Inflammatory macrophage treated with lipopolysaccharide for 1 hour (primary cell): ENCODE results near the gene PTPRF.
"Not testable (repeated sequence)": the region's sequence is repeated elsewhere in the genome, so short reads cannot be mapped to it uniquely, and the experiment has no call there.

ENCODE experiments used
- DNase-seq, 2 donors: peaks; one replicate each; pipeline ENCODE4 v3.0.0-alpha.2; 2020 to 2022

The PTPRF gene

DNA sequence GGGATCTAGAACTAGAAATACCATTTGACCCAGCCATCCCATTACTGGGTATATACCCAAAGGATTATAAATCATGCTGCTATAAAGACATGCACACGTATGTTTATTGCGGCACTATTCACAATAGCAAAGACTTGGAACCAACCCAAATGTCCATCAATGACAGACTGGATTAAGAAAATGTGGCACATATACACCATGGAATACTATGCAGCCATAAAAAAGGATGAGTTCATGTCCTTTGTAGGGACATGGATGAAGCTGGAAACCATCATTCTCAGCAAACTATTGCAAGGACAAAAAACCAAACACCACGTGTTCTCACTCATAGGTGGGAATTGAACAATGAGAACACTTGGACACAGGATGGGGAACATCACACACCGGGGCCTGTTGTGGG lies 107.7 kb downstream of the PTPRF start:
- not testable (repeated sequence) for DNase-seq

DNA sequence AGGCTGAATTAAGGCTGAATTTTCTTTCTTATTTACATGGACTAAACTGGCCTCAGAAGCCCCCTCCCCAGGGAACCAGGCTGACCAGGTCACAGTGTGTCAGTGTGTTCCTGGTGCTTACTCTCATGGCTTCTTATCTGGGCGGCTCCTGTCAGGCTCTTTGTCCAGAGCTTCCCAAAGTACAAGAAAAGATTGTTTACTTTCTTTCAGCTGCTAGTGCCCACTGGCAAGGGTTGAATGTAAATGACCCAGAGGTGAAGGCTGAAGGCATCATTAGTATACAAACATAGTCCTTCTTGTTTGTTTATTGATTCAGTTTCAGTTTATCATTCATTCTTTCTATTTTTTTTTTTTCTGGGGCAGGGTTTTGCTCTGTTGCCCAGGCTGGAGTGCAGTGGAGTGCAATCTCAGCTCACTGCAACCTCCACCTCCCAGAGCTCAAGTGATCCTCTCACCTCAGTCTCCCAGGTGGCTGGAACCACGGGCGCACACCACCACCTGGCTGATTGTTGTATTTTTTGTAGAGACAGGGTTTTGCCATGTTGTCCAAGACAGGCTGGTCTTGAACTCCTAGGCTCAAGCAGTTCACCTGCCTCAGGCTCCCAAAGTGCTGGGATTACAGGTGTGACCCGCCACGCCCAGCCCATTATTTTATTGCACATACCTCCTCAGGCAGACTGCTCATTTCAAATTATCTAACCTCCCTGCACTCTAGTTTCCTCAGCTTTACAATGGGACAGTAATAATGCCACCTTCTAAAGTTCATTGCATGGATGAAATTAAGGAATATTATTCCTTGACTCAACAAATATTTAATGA lies 109.5 kb downstream of the PTPRF start:
- DNase-seq: no peak

DNA sequence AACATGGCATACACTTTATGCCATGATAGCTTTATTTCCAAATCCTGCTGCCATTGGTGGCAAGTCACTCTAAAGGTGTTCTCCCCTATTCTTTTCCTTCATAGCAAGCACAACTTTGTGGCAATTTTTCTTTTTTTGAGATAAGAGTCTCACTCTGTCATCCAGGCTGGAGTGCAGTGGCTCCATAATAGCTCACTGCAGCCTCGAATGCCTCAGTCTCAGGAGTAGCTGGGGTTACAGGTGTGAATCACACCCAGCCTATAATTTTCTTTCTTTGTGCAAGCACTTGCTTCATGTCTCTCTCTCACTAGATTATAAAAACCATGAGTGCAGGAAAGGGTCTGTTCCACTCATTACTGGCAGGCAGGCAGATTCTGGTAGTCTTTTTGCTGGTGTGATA lies 113.9 kb downstream of the PTPRF start:
- DNase-seq: no peak

DNA sequence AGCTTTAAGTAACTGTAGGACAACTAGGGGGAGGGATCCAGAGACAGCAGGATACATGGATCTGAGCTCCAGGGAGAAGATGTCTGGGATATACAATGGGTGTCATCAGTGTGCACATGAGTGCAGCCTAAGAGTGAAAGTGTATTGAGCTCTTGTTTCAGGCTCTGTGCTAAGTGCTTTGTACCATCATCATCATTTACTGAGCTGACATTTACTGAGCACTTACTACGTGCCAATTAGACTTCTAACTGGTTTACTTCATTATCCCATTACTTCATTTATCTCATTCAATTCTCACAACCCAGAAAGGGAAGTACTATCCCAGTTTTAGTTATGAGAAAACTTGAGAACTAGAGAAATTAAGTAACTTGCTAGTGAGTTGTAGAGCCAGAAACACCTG lies 114.8 kb downstream of the PTPRF start:
- no peak for DNase-seq

DNA sequence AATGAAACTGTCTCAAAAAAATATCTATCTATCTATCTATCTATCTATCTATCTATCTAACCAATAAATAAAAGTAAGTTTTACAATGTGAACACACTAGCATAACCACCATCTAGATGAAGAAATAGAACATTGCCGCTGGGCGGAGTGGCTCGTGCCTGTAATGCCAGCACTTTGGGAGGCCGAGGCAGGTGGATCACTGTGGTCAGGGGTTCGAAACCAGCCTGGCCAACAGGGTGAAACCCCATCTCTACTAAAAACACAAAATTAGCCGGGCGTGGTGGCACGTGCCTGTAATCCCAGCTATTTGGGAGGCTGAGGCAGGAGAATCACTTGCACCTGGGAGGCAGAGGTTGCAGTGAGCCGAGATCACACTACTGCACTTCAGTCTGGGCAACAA lies 116.6 kb downstream of the PTPRF start:
- not testable (repeated sequence) for DNase-seq

DNA sequence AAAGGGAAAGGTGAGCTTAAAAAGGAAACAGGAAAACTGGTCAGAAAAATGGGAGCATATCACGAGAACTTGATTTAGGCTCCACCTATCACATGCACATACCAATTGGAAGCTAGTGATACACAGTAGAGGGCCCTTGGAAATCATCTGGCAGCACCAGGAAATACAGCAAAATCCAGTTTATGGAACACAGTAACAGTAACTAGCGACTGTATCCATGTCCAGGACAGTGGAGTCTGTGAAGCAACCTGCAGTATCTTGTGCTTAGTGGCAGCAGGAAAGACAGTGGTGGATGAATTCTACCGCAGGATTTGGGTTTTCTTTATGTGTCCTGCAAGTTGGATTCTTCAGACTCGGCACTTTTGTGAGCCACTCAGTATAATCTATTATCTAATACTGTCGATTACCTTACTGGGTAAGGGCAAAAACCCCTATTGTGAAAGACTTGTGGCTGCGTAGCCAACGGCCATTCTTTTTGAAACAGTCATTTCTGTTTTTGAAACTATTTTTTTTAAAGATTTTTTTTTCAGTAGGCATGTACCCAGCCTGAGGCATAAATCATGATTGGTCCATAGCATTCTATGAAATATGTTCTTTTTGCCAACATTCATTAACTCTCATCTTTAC lies 117.7 kb downstream of the PTPRF start:
- peak; percentile 48 to 52 for DNase-seq

DNA sequence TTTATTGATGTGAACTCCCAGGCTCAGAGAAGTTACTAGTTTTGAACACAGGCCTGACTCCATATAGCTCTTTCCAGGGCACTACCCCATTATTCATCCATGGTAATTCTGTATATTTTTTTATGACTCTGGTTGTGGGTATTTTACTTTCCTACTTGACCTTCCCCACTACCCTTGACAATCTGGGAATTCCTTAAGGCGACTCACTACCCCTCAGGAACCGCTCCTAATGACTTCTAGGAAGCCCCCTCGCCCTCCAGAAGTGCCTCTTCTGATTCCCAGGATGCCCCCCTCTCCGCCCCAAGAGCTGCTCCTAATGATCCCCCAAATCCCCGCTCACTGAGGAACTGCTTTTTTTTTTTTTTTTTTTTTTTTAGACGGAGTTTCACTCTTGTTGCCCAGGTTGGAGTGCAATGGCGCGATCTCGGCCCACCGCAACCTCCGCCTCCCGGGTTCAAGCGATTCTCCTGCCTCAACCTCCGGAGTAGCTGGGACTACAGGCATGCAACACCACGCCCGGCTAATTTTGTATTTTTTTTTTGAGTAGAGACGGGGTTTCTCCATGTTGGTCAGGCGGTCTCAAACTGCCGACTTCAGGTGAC lies 118.3 kb downstream of the PTPRF start:
- peak; percentile 17 to 59 for DNase-seq

DNA sequence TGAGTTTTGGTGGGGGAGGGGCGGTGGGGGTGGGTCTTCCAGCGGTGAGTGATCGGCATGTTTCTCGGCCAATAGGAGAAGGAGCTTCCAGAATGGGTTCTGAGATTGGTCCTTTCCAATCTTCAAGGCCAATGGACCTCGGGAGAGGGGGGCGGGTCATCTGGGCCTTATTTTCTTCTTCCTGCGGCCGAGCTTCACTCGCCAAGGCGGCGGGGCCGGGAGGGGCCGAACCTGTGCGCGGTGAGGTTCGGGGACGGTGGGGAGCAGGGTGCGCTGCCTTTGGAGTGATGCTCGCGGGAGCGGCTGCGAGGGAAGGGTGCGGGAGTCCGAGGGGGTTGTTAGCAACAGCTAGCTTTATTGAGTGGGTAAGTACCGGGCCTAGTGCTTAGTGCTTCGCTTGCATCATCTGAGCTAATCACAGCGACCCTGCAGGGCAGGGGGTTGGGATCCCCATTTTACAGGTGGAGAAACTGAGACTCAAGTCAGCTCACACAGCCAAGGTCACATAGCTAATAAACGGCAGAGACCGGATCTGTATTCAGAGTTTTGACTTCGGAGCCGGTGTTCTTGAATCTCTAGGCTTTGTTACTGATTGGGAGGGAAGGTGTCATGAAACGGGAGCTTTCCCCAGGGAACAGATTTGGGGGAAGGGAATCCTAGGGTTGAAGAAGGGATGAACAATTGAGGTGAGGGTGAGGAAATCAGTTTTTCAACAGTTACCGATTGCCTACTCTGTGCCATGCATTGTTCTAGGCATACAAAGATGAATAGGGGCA lies 119.8 kb downstream of the PTPRF start:
- DNase-seq: peak; percentile 96 to 98

DNA sequence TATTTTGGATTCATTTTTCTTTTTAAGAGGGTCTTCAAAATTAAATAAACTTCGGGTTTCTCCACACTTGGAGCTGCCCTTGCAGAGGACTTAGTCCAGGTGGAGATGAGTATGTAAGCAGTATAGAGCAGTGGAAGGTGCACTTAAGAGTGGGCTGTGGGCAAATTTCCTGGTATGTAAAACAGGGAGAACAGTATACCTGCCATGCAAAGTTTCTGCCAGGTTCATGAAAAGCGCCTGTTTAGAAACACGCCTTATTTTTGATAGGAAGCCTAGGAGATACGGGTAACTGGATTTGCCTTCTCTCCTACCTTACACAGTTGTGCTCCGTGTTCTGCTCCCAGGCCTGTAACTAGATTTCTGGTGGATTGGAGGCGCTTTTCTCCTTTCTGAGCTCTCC lies 120.5 kb downstream of the PTPRF start:
- DNase-seq: no peak

DNA sequence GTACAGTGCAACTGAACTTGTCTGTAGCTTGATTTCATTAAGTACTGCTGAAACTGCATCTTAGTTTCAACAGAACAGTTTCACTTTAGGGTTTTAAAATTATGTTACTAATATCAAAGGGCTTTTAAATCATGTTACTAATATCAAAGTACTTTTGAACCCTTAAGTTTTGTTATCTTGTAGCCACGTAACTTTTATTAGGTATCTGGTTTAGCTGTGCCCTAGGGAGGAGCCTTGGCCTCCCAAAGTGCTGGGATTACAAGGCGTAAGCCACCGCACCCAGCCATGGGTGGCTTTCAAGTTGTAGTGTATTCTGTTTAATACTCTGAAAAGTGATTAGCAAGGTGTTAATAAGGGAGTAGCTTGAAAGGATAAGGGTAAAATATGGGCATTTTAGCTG lies 121.2 kb downstream of the PTPRF start:
- no peak for DNase-seq

DNA sequence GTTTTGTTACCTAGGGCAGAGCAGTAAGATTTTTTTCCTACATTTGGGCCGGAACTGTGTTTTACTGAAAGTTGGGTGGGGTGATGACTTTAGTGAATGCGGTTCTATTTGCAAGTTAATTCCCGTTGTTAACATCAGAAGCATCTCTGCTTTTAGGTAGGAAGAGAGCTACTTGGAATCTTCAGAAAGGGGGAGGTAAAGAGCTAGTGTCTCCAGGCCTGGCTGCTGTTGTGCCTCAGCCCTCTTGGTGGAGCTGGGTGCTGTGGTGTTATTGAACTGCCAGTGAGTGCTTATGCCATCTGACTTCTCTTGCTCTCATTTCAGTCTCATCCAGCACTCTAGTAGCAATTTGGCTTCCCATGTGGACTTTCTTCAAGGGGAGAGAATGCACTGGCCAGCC lies 122.7 kb downstream of the PTPRF start:
- no peak for DNase-seq

DNA sequence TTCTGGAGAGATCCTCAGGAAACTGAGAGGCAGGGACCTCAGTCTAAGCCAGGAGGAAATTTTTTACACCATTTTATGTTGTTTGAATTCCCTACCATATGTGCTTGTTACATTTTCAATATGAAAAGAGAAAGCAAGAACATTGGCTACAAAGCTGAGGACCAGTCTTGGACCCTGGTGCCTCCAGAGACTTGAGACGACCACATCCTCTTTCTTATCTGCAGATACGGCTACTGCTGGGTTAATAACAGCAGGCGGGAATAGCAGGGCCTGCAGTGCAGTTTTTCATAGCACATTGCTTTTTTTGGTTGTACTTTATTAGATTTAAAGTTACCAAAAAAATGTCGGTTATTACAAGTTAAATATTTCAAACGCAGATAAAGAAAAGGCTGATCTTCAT lies 123.2 kb downstream of the PTPRF start:
- no peak for DNase-seq

DNA sequence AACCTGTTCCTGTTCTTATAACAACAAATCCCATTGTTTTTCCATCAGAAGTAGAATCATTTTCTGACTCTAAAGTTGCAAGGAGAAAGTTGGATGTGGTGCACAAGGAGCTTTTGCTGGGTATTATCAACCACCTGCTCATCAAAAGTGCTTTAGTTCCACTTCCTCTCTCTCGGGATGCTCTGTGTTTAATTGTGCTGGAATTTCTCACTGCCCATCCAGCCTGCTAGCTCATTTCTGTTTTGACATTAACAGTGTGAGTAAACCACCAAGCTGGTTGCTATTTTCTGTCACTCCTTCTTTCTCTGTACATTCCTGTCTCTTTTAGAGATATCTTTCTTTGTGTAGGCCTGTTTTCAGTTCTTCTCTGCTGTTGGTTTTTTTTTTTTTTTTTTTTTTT lies 125.3 kb downstream of the PTPRF start:
- DNase-seq: no peak

DNA sequence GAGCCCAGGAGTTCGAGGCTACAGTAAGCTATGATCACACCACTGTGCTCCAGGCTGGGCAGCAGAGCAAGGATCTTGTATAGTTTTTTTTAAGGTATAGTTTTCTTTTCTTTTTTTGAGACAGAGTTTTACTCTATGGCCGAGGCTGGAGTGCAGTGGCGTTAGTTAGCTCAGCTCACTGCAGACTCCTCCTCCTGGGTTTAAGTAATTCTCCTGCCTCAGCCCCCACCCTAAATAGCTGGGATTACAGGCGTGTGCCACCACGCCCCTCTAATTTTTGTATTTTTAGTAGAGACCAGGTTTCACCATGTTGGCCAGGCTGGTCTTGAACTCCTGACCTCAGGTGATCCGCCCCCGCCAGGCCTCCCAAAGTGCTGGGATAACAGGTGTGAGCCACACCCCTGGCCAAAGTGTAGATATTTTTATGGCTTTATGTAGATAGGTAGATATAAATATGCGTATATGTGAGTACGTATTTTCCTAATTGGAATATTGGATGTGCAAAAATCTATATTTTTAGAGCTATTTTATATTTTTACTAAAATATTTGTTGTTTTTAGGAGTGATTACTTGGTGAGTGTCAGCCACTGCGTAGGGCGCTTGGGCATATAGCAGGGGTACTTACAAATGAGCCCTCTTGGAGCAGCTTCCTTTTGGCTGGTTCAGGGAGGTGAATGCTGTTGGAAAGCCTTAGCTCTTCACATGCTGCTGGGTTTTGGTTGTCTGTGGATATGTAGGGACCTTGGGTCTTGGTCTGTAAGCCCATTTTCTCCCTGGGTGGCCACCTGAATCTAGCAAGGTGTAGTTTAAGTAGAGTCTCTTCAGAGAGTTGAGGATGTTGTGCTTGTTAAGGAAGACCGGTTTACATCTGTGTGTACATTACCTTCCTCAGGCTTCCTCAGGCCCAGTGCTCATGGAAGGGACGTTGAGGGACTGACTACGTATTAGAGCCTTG lies 128.8 kb downstream of the PTPRF start:
- DNase-seq: no peak

DNA sequence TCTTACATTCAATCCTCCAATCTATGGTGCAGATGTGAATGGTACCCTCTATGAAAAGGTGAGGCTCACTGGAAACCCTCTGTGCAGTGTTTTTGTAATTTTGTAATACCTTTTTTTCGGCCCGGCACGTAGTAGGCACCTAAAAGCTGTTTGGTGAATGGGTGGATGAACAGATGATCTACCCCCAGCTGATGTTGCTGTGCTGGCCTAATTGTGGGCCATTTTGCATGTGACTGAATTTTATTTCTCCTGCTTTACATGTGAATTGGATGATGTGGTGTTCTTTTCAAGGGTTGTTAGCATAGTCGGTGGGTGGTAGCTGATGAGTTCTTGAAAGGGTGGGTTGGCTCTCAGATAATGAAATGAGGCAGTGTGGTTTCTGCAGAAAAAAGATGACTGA lies 129.7 kb downstream of the PTPRF start:
- DNase-seq: no peak

DNA sequence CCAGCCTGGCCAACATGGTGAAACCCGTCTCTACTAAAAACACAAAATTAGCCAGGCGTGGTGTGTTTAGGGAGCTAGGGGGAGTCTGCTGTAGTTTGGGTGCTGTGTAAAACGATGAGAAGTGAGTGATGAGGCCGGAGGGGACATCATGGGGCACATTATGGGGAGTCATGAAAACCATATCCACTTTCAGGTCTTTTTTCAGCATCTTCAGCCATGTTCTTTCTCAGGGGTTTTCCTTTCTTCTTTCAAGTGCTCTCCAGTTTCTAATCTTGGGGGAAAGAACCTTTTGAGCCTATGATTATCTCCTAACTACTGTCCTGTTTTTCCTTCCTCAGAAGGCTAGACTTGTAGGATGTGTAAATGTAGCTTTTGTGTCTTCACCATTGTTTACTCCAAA lies 133.7 kb downstream of the PTPRF start:
- DNase-seq: no peak

DNA sequence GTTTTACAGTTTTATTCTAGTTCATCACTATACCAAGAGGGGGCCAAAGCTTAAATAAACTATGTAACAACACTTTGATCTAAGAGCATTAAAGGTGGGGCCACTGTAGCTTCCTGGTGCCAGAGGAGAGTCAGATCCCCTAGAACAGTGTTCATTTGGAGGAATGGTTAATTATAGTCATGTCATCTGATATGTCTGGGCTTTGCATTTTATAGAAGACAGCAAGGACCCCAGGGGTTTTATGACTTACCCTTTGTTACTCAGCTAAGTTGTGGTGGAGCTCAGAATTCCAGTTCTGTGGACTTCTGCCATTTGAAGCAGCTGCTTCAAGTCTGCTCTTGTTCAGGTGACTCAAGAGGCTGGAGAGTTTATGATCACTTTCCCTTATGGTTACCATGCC lies 135.9 kb downstream of the PTPRF start:
- no peak for DNase-seq

DNA sequence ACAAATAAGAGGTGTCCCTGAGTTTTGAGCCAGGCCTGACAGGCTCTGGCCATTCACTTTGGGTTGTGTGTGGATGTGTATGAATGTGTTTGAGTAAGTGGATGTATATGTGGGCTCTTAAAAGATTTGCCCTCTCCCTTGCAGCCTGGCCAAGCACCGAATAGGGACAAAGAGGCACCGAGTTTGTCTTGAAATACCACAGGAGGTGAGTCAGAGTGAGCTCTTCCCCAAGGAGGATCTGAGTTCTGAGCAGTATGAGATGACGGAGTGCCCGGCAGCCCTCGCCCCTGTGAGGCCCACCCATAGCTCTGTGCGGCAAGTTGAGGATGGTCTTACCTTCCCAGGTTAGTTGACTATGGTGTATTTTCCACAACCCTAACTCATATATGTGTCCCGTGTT lies 138.3 kb downstream of the PTPRF start:
- DNase-seq: no peak

DNA sequence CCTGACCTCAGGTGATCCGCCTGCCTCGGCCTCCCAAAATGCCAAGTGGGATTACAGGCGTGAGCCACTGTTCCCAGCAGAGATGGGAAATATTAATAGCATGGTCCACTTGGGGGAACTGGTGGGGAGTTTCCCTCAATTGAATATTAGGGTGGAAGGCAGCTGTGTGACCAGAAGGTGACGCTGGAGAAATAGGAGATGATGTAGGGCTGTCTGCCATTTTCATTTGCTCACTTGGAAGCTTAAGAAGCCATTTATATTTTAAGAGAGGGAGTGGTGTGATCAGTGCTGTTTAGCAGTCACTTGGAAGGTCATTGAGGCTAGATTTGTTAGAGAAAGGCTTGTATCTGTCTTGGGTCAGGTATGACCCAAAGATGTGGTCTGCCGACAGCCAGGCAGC lies 139.2 kb downstream of the PTPRF start:
- no peak for DNase-seq

DNA sequence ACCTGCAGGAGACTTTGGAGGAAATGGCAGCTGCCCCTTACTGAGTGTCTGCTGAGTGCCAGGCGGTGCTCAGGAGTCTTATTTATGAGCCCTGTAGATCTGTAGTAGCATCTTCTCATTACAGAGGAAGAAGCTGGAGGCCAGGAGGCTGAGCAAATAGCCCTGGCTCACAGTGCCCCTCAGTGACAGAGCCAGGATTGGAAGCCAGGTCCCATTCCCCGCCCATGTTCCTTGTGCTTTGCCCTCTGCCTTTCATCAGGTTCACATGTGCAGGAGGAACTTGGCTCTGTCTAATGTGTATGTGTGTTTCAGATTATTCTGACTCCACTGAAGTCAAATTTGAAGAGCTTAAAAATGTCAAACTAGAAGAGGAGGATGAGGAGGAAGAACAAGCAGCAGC lies 140.5 kb downstream of the PTPRF start:
- no peak for DNase-seq

DNA sequence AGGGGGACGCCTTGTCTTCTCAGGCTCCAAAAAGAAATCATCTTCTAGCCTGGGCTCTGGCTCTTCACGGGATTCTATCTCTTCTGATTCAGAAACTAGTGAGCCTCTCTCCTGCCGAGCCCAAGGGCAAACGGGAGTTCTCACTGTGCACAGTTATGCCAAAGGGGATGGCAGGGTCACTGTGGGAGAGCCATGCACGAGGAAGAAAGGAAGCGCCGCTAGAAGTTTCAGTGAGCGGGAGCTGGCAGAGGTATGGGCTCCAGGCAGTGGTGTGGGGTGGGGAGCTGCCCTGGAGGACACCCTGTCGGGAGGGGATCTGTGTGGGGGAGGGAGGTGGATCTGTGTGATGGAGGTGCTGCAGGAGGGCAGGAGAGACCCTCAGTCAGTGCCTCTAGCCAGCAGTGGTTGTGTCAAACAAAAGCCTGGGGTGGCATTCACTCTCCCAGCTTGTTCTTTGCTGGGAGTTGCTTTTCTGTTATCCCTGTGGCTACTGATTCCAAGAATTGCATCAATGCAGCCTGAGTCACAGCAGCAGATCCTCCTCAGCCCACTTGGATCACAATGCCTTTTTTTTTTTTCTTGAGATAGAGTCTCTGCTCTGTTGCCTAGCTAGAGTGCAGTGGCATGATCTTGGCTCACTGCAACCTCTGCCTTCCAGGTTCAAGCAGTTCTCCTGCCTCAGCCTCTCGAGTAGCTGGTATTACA lies 141.1 kb downstream of the PTPRF start:
- DNase-seq: no peak

DNA sequence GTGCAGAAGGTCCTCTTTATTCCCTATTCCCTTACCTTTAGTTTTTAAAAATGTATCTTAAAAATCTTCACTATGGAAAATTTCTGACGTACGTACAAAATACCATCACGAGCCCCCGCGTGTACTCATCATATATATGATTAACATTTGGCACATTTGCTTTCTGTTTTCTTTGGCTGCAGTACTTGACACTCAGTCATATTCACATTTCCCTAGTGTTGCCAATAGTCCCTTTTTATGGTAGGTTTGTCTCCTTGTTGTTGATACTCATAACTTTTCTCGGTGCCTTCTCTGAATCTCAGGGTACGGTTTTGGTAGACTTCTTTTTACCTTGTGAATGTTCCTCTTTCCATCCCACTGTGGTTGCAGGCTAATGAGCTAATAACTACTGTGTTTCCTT lies 142.6 kb downstream of the PTPRF start:
- DNase-seq: no peak
